ENCODE results near the gene PHLDB2.

Gene PHLDB2

DNA sequence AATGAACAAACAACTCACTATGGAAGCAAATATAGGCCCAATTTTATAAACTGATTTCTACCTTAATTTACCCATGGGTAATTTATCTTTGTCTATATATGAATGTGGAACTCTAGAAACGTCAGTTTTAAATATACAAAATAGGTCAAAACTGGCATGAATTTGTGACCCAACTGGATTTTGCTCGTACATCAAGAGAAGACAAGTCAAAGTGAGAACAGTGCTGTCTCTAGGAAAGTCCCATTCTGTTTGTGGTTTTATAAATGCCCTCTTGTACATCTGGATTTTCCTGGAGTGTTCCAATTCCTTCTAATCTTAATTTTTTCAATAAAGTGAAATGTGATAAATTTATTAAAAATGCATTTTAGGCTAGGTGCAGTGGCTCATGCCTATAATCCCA is 69.5 kb downstream of the PHLDB2 start:
- TF ChIP-seq ZFP30 (CRISPR knock-in tag; IDR thresholded peaks at IDR 0.05) (no peak), PPARA (CRISPR knock-in tag; IDR thresholded peaks at IDR 0.05; ENCODE audit: borderline replicate concordance) (no peak), CSDC2 (CRISPR knock-in tag; IDR thresholded peaks at IDR 0.05) (no peak), ISL1 (CRISPR knock-in tag; IDR thresholded peaks at IDR 0.05) (no peak), ZNF565 (CRISPR knock-in tag; conservative IDR thresholded peaks at IDR 0.05; ENCODE audit: low read depth) (no peak), ZFP3 (CRISPR knock-in tag; IDR thresholded peaks at IDR 0.05) (no peak), SNAI2 (CRISPR knock-in tag; IDR thresholded peaks at IDR 0.05) (no peak), ZNF8 (CRISPR knock-in tag; IDR thresholded peaks at IDR 0.05) (no peak), BACH2 (CRISPR knock-in tag; IDR thresholded peaks at IDR 0.05; ENCODE audit: borderline replicate concordance) (no peak), ZC3H10 (CRISPR knock-in tag; IDR thresholded peaks at IDR 0.05) (no peak), TCF4 (CRISPR knock-in tag; IDR thresholded peaks at IDR 0.05; ENCODE audit: borderline replicate concordance) (no peak), RARB (CRISPR knock-in tag; IDR thresholded peaks at IDR 0.05) (no peak), OSR1 (CRISPR knock-in tag; IDR thresholded peaks at IDR 0.05) (no peak), GLIS3 (CRISPR knock-in tag; IDR thresholded peaks at IDR 0.05) (no peak)
- TF ChIP-seq, protein P1, sequence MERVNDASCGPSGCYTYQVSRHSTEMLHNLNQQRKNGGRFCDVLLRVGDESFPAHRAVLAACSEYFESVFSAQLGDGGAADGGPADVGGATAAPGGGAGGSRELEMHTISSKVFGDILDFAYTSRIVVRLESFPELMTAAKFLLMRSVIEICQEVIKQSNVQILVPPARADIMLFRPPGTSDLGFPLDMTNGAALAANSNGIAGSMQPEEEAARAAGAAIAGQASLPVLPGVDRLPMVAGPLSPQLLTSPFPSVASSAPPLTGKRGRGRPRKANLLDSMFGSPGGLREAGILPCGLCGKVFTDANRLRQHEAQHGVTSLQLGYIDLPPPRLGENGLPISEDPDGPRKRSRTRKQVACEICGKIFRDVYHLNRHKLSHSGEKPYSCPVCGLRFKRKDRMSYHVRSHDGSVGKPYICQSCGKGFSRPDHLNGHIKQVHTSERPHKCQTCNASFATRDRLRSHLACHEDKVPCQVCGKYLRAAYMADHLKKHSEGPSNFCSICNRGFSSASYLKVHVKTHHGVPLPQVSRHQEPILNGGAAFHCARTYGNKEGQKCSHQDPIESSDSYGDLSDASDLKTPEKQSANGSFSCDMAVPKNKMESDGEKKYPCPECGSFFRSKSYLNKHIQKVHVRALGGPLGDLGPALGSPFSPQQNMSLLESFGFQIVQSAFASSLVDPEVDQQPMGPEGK (CRISPR knock-in tag; IDR thresholded peaks at IDR 0.05; ENCODE audit: borderline replicate concordance): no peak
- TF ChIP-seq, protein P2, sequence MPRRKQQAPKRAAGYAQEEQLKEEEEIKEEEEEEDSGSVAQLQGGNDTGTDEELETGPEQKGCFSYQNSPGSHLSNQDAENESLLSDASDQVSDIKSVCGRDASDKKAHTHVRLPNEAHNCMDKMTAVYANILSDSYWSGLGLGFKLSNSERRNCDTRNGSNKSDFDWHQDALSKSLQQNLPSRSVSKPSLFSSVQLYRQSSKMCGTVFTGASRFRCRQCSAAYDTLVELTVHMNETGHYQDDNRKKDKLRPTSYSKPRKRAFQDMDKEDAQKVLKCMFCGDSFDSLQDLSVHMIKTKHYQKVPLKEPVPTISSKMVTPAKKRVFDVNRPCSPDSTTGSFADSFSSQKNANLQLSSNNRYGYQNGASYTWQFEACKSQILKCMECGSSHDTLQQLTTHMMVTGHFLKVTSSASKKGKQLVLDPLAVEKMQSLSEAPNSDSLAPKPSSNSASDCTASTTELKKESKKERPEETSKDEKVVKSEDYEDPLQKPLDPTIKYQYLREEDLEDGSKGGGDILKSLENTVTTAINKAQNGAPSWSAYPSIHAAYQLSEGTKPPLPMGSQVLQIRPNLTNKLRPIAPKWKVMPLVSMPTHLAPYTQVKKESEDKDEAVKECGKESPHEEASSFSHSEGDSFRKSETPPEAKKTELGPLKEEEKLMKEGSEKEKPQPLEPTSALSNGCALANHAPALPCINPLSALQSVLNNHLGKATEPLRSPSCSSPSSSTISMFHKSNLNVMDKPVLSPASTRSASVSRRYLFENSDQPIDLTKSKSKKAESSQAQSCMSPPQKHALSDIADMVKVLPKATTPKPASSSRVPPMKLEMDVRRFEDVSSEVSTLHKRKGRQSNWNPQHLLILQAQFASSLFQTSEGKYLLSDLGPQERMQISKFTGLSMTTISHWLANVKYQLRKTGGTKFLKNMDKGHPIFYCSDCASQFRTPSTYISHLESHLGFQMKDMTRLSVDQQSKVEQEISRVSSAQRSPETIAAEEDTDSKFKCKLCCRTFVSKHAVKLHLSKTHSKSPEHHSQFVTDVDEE (CRISPR knock-in tag; IDR thresholded peaks at IDR 0.05): no peak
- TF ChIP-seq, protein P3, sequence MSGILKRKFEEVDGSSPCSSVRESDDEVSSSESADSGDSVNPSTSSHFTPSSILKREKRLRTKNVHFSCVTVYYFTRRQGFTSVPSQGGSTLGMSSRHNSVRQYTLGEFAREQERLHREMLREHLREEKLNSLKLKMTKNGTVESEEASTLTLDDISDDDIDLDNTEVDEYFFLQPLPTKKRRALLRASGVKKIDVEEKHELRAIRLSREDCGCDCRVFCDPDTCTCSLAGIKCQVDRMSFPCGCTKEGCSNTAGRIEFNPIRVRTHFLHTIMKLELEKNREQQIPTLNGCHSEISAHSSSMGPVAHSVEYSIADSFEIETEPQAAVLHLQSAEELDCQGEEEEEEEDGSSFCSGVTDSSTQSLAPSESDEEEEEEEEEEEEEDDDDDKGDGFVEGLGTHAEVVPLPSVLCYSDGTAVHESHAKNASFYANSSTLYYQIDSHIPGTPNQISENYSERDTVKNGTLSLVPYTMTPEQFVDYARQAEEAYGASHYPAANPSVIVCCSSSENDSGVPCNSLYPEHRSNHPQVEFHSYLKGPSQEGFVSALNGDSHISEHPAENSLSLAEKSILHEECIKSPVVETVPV (CRISPR knock-in tag; IDR thresholded peaks at IDR 0.05): no peak
- TF ChIP-seq, protein P4, sequence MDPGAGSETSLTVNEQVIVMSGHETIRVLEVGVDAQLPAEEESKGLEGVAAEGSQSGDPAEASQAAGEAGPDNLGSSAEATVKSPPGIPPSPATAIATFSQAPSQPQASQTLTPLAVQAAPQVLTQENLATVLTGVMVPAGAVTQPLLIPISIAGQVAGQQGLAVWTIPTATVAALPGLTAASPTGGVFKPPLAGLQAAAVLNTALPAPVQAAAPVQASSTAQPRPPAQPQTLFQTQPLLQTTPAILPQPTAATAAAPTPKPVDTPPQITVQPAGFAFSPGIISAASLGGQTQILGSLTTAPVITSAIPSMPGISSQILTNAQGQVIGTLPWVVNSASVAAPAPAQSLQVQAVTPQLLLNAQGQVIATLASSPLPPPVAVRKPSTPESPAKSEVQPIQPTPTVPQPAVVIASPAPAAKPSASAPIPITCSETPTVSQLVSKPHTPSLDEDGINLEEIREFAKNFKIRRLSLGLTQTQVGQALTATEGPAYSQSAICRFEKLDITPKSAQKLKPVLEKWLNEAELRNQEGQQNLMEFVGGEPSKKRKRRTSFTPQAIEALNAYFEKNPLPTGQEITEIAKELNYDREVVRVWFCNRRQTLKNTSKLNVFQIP (CRISPR knock-in tag; IDR thresholded peaks at IDR 0.05; ENCODE audit: borderline replicate concordance, low read depth): no peak
- ATAC-seq: no peak

DNA sequence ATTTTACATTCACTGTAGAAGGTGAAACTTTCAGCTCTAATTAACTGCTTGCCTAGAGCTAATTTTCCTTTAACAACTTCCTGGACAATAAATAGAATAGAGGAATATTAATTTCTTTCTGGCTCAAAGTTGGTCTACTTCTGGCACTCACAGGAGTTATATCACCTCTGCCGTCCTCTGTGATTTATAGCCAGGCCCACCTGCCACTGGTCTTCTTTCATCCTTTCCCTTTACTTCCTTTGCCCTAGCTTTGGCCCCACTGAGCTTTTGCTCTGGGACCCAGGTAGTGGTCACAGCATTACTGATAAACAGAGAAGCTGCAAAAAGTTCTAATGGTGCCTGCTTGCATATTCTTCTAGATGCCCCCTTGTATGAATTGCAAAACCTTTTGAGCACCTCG is 70.4 kb downstream of the PHLDB2 start:
- ATAC-seq: no peak
- TF ChIP-seq ZFP3 (CRISPR knock-in tag; IDR thresholded peaks at IDR 0.05) (no peak), ISL1 (CRISPR knock-in tag; IDR thresholded peaks at IDR 0.05) (no peak), ZC3H10 (CRISPR knock-in tag; IDR thresholded peaks at IDR 0.05) (no peak), TOX (CRISPR knock-in tag; IDR thresholded peaks at IDR 0.05; ENCODE audit: borderline replicate concordance) (no peak), BACH2 (CRISPR knock-in tag; IDR thresholded peaks at IDR 0.05; ENCODE audit: borderline replicate concordance) (no peak), ESRRG (CRISPR knock-in tag; IDR thresholded peaks at IDR 0.05) (no peak), CSDC2 (CRISPR knock-in tag; IDR thresholded peaks at IDR 0.05) (no peak), OSR1 (CRISPR knock-in tag; IDR thresholded peaks at IDR 0.05) (no peak), ZNF565 (CRISPR knock-in tag; conservative IDR thresholded peaks at IDR 0.05; ENCODE audit: low read depth) (no peak), RARB (CRISPR knock-in tag; IDR thresholded peaks at IDR 0.05) (no peak), ARNTL (CRISPR knock-in tag; IDR thresholded peaks at IDR 0.05; ENCODE audit: borderline replicate concordance, low read depth) (no peak), SNAI2 (CRISPR knock-in tag; IDR thresholded peaks at IDR 0.05) (no peak), ZNF8 (CRISPR knock-in tag; IDR thresholded peaks at IDR 0.05) (no peak), TCF4 (CRISPR knock-in tag; IDR thresholded peaks at IDR 0.05; ENCODE audit: borderline replicate concordance) (no peak), ZNF70 (CRISPR knock-in tag; IDR thresholded peaks at IDR 0.05) (no peak)
- TF ChIP-seq, protein P3 (CRISPR knock-in tag; IDR thresholded peaks at IDR 0.05): no peak
- TF ChIP-seq, protein P1 (CRISPR knock-in tag; IDR thresholded peaks at IDR 0.05; ENCODE audit: borderline replicate concordance): no peak
- TF ChIP-seq, protein P5, sequence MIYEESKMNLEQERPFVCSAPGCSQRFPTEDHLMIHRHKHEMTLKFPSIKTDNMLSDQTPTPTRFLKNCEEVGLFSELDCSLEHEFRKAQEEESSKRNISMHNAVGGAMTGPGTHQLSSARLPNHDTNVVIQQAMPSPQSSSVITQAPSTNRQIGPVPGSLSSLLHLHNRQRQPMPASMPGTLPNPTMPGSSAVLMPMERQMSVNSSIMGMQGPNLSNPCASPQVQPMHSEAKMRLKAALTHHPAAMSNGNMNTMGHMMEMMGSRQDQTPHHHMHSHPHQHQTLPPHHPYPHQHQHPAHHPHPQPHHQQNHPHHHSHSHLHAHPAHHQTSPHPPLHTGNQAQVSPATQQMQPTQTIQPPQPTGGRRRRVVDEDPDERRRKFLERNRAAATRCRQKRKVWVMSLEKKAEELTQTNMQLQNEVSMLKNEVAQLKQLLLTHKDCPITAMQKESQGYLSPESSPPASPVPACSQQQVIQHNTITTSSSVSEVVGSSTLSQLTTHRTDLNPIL (CRISPR knock-in tag; IDR thresholded peaks at IDR 0.05; ENCODE audit: low read depth): no peak
- TF ChIP-seq, protein P2 (CRISPR knock-in tag; IDR thresholded peaks at IDR 0.05): no peak
